Naive B cell (primary cell): ENCODE results near the gene MPPED1. TPM values are rescaled to one million over a fixed set of nuclear protein-coding genes. Genes with fewer than 3 reads are reported as not detected.

Source experiments
- ATAC-seq, 2 donors: fragments of 150-1000 bp; cut with Tn5 transposase; 2 replicates each; pipeline ENCODE4 v1.10.0; 2021; ENCODE audit warnings: low read depth in 2 of 2, mild to moderate bottlenecking in 2 of 2, moderate library complexity in 2 of 2
- DNase-seq: peaks from one replicate; pipeline ENCODE4 v3.0.0; 2022
- H3K27ac Mint-ChIP-seq, 6 donors: one replicate each; pipeline ENCODE4 v1.8.0; 2020 to 2022; ENCODE audit warnings: mild to moderate bottlenecking in 6 of 6, mixed read lengths in 6 of 6, moderate library complexity in 5 of 6, inconsistent platforms in 2 of 6
- H3K27me3 Mint-ChIP-seq, 3 donors: one replicate each; pipeline ENCODE4 v1.8.0; 2021 to 2022; ENCODE audit warnings: mixed read lengths in 3 of 3, mild to moderate bottlenecking in 1 of 3
- H3K36me3 Mint-ChIP-seq, 2 donors: one replicate each; pipeline ENCODE4 v1.8.0; 2020 to 2022; ENCODE audit warnings: mixed read lengths in 2 of 2, inconsistent platforms in 1 of 2, mild to moderate bottlenecking in 1 of 2
- H3K4me1 Mint-ChIP-seq, 3 donors: one replicate each; pipeline ENCODE4 v1.8.0; 2020 to 2022; ENCODE audit warnings: mixed read lengths in 3 of 3, inconsistent platforms in 1 of 3, mild to moderate bottlenecking in 1 of 3, moderate library complexity in 1 of 3
- H3K4me3 Mint-ChIP-seq, 8 donors: one replicate each; pipeline ENCODE4 v1.8.0; 2020 to 2022; ENCODE audit warnings: mild to moderate bottlenecking in 8 of 8, mixed read lengths in 8 of 8, moderate library complexity in 8 of 8, inconsistent platforms in 2 of 8
- H3K9me3 Mint-ChIP-seq, 7 donors: one replicate each; pipeline ENCODE4 v1.8.0; 2020 to 2022; ENCODE audit warnings: mixed read lengths in 7 of 7, mild to moderate bottlenecking in 5 of 7, inconsistent platforms in 2 of 7, moderate library complexity in 1 of 7
- polyA plus RNA-seq, 6 donors: library from polyadenylated mRNA; unstranded; fragments of 300-500 nt; fragmentation: Illumina TruSeq; gene quantifications; one replicate each; pipeline ENCODE4 v1.2.3, GENCODE V29; 2021; ENCODE audit warnings: low read depth in 6 of 6

MPPED1 gene, protein sequence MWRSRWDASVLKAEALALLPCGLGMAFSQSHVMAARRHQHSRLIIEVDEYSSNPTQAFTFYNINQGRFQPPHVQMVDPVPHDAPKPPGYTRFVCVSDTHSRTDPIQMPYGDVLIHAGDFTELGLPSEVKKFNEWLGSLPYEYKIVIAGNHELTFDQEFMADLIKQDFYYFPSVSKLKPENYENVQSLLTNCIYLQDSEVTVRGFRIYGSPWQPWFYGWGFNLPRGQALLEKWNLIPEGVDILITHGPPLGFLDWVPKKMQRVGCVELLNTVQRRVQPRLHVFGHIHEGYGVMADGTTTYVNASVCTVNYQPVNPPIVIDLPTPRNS
- polyA plus RNA-seq = not detected

DNA sequence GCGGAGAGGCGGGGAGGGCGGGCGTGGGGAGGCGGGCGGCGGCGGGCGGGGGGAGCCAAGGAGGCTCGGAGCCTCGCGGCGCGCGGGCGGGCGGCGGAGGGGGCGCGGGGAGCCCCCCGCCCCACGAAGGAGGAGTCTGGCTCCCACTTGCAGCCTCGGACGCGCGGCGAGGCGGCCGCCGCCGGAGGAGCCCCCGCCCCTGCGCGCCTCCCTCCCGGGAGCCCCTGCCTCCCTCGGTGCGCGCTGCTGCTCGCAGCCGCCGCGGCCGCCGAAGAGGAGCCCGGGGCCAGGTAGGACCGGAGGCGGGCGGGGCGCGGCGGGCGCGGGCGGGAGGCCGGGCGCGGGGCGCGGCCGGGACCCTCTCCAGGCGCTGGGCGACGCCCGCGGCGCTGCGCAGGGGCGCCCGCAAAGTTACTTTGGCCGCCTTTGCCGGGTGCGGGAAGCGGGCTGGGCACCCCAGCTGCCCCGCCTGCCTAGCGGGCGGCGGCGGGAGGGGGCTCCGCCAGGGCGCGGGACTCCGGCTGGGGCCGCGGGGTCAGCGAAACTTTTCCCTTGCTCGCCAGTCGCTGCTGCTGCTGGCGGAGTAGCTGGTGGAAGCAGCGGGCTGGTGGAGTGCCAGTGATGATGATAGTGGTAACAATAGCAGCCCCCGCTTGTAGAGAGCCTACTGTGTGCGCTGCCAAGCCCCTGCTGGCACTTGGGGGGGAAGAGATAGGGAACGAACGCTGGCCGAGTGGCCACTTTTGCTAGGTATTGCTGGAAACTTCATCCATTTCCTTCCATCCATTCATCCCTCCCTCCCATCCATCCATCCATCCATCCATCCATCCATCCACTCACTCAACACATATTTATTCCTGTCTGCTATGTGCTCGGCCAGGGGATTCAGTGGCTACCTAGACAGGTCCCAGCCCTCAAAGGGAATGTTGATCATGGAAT, at the start of gene MPPED1:
MPPED1 (plus strand) TSS at position 146 of the 939 bp plus-strand sequence. CDS start 12,972 bp downstream, outside the sequence.
- DNase-seq (no peak), ATAC-seq (no peak)
- no peak within 1 kb of the TSS for H3K27ac Mint-ChIP-seq
- peaks cover 0 to 2% (median 0%) of the 10 kb centered on the region in 7 donors for H3K9me3 Mint-ChIP-seq
- peaks cover 49 to 72% (median 71%) of the 10 kb centered on the region in 3 donors for H3K27me3 Mint-ChIP-seq
- peaks cover 0 to 6% of the 10 kb centered on the region in 2 donors for H3K36me3 Mint-ChIP-seq
- peak within 1 kb of the TSS in 1 of 8 donors; percentile 45 for H3K4me3 Mint-ChIP-seq
- H3K4me1 Mint-ChIP-seq = peaks cover 0 to 2% (median 0%) of the 10 kb centered on the region in 3 donors

DNA sequence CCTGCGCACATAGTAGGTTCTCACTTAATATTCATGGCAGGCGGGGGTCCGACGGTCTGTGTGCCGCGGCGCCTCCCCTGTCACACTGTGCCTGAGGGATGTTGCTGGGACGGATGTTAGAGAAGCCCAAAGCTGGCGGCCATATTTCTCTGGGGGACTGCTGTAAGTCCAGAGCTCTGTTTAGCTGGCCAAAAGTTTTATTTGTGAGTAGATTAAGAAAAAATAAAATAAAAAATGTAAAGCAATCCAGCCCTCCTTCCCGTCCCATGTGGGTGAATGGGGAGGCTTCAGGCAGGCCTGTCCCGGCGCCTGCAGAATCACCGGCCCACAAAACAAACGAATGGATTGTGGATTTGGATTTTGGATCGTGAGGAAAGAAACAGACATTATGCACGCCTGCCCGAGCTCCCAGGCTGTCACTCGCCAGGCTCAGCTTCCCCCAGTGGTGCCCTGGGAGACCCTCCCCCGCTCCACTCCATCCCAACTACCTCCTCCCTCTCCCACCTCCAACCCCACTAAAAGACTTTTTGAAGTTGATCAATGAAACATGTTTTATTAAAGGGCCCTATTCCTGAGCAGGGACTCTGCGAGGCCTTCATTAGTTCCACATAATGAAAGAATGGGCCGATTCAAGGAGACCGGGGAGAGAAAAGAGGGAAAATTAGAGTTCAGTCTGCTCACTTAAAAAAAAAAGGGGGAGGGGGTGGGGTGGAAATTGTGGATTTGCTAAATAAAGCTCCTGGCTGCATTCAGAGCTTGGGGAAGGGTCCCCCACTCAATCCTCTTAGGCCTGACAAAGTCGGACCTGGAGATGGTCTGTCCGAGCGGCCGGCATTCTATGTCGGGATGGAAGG, 48.3 kb upstream of the MPPED1 start:
- no peaks in the 10 kb centered on the region for H3K36me3 Mint-ChIP-seq
- peaks cover 0 to 3% (median 0%) of the 10 kb centered on the region in 3 donors for H3K4me1 Mint-ChIP-seq
- H3K27me3 Mint-ChIP-seq = peaks cover 4 to 31% (median 26%) of the 10 kb centered on the region in 3 donors
- no peak for DNase-seq
- ATAC-seq = no peak
- H3K9me3 Mint-ChIP-seq = peaks cover 0 to 4% (median 0%) of the 10 kb centered on the region in 7 donors
- H3K4me3 Mint-ChIP-seq = no peak overlapping the region
- peak overlapping the region in 1 of 6 donors; percentile 69 for H3K27ac Mint-ChIP-seq

DNA sequence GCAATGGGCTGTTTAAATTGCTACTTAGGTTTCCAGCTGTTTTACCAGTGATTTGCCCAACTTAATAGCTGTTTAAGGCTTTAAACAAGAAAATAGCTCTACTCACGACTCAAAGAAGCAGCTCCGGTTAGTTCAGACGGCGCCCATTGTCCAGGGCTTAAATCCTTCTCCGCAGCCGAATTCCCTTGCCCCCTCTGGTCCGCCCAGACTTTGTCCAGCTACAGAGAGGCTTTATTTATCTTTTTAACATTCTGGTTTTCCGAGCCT, 47.7 kb upstream of the MPPED1 start:
- H3K4me1 Mint-ChIP-seq = peaks cover 0 to 3% (median 0%) of the 10 kb centered on the region in 3 donors

DNA sequence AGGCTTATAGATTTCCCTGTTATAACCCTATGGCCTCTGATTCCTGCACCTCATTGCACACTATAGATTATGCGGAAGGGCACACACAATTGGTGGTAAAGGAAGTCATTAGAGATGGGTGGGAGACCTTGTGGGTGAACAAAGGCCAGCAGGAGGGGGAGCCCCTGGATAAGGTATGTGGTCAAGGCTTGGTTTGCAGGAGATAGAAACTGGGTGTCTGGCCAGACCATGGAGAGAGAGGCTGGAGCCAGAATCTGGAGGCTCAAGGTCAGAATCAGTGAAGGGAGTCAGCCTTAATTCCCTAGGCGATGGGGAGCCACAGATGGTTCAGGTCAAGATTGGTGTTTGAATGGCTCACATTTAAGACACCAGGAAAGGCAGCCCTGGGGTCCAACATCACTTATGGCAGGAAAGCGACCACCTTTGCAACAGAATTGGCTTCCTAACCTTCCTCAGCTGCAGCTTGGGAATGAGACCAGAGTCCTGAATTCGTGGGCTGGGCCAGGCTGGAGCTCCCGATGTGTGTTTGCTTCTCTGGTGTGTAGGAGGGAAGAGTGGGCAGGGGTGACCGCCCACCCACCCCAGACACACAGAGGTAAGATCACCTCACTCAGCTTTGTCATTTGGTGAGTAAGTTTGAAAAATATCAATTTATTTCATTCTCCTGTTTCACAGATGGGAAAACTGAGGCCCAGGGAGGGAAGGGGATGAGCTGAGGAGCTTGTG, 45.9 kb upstream of the MPPED1 start:
- Mint-ChIP-seq H3K9me3 (peaks cover 0 to 4% (median 2%) of the 10 kb centered on the region in 7 donors), H3K4me3 (no peak overlapping the region), H3K4me1 (peaks cover 0 to 3% (median 0%) of the 10 kb centered on the region in 3 donors), H3K27ac (no peak overlapping the region), H3K27me3 (peaks cover 13 to 48% (median 40%) of the 10 kb centered on the region in 3 donors), H3K36me3 (peaks cover 0 to under 1% of the 10 kb centered on the region in 2 donors)
- DNase-seq (no peak), ATAC-seq (no peak)

More for the DNA sequence above, 47.7 kb upstream of the MPPED1 start:
- Mint-ChIP-seq H3K27ac (peak overlapping the region in 1 of 6 donors; percentile 39), H3K27me3 (peaks cover 5 to 32% (median 30%) of the 10 kb centered on the region in 3 donors), H3K36me3 (no peaks in the 10 kb centered on the region), H3K4me3 (no peak overlapping the region), H3K9me3 (peaks cover 0 to 4% (median 0%) of the 10 kb centered on the region in 7 donors)
- DNase-seq (no peak), ATAC-seq (no peak)

DNA sequence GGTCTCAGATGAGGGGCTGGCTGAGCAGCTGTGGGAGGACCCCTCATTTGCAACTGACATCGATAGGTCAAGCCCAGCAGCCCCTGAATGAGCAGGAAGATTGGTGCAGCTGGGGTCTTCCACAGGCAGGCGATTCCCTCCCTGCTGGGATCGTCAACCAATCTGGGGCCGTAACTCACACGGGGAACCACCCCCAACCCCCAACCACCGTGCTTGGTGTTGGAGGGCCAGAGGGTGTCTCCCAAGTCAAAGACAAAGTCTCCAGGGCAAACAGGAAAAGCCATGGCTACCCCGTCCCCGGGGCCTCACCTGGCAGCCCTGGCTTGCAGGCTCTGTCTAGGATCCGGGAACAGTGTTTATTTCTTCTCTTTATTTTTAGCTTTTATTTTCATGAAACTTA, 41.8 kb upstream of the MPPED1 start:
- Mint-ChIP-seq H3K27ac (peak overlapping the region in 1 of 6 donors; percentile 69), H3K4me3 (no peak overlapping the region), H3K4me1 (peaks cover 0 to 3% (median 0%) of the 10 kb centered on the region in 3 donors), H3K36me3 (peaks cover 6 to 19% of the 10 kb centered on the region in 2 donors), H3K9me3 (peaks cover 8 to 19% (median 11%) of the 10 kb centered on the region in 7 donors), H3K27me3 (peaks cover 35 to 70% (median 60%) of the 10 kb centered on the region in 3 donors)
- ATAC-seq = no peak
- DNase-seq = no peak

DNA sequence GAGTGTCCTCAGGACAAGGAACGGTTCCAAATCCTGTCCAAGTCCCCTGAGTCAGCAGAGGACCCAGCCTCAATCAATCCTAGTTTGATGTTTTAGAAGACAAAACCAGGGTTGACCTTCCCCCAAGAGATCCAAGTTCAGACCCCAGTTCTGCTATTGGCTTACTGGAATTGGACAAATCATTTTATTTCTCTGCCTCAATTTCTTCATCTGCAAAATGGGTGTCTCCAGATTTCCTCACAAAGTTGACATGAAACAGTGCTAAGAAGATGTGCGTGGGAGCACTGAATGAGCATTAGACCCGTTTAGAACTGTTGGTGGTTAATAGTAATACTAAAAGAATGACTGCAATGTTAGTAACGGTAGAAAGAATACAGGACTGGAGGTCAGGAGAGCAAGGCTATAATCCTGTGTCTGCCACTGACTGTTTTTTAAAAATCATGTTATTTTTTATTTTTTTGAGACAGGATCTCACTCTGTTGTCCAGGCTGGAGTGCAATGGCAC, 35.8 kb upstream of the MPPED1 start:
- H3K36me3 Mint-ChIP-seq = peaks cover 6 to 25% of the 10 kb centered on the region in 2 donors
- DNase-seq = no peak
- ATAC-seq = no peak
- peaks cover 0 to 4% (median 0%) of the 10 kb centered on the region in 3 donors for H3K4me1 Mint-ChIP-seq
- no peak overlapping the region for H3K27ac Mint-ChIP-seq
- H3K27me3 Mint-ChIP-seq = peaks cover 38 to 74% (median 42%) of the 10 kb centered on the region in 3 donors
- peaks cover 8 to 18% (median 12%) of the 10 kb centered on the region in 7 donors for H3K9me3 Mint-ChIP-seq
- no peak overlapping the region for H3K4me3 Mint-ChIP-seq

DNA sequence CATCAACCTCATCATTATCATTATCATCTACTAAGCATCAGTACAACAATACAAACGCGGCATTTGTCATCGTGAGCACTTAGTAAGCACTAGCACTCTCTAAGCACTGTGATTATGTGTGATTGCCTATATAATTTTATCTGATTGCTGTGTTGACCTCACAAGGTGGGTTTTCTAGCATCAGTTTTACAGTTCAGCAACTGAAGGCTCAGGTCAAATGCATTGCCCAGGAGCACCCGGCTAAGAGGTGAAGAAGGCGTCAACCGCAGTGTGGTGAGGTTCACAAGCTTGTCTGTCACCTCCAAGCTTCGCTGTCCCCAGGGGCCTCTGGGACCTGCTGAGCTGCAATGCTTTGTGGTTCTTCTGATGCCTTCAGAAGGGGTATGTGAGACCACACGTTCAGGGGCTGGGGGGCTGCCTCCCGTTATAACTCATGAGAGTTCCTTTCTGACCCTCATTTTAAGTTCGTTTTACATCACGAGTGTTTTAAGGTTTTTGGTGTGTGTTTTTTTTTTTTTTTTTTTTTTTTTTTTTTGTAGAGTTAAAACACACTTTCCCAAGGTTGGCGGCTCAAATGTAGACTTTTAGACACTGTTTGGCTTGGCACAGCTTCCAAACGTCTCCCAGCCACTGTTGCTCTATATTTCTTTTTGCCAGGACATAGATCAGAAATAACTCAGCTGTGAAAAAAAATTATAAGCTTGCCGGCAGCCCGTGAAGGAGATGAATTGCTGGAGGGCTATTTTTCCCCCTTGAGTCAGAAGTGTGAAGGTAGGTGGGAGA, 34.9 kb upstream of the MPPED1 start:
- ATAC-seq (no peak), DNase-seq (no peak)
- peaks cover 0 to 4% (median 0%) of the 10 kb centered on the region in 3 donors for H3K4me1 Mint-ChIP-seq
- H3K27me3 Mint-ChIP-seq = peaks cover 29 to 65% (median 34%) of the 10 kb centered on the region in 3 donors
- H3K9me3 Mint-ChIP-seq = peaks cover 8 to 18% (median 12%) of the 10 kb centered on the region in 7 donors
- H3K27ac Mint-ChIP-seq = no peak overlapping the region
- peaks cover 6 to 18% of the 10 kb centered on the region in 2 donors for H3K36me3 Mint-ChIP-seq
- H3K4me3 Mint-ChIP-seq = no peak overlapping the region

DNA sequence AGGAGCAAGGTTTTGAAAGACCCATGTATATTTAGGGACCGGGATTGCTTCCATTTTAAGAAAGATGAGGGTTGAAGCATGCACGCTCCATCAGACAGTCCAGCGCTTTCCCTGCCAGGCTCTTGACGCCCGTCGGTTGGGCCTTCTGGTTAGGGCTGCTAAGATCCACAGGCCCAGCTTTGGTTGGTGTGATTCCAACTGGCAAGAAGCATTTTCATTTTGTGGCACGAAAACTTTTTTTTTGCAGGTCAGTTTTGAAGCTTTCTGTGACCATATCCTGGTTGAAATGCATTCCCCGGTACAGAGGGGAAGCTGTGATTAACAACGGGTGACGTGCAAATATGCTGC, 34.3 kb upstream of the MPPED1 start:
- no peak for DNase-seq
- H3K27ac Mint-ChIP-seq = no peak overlapping the region
- peaks cover 6 to 18% of the 10 kb centered on the region in 2 donors for H3K36me3 Mint-ChIP-seq
- no peak overlapping the region for H3K4me3 Mint-ChIP-seq
- H3K9me3 Mint-ChIP-seq = peaks cover 8 to 18% (median 12%) of the 10 kb centered on the region in 7 donors
- peaks cover 0 to 4% (median 0%) of the 10 kb centered on the region in 3 donors for H3K4me1 Mint-ChIP-seq
- ATAC-seq = no peak
- peaks cover 24 to 64% (median 32%) of the 10 kb centered on the region in 3 donors for H3K27me3 Mint-ChIP-seq

DNA sequence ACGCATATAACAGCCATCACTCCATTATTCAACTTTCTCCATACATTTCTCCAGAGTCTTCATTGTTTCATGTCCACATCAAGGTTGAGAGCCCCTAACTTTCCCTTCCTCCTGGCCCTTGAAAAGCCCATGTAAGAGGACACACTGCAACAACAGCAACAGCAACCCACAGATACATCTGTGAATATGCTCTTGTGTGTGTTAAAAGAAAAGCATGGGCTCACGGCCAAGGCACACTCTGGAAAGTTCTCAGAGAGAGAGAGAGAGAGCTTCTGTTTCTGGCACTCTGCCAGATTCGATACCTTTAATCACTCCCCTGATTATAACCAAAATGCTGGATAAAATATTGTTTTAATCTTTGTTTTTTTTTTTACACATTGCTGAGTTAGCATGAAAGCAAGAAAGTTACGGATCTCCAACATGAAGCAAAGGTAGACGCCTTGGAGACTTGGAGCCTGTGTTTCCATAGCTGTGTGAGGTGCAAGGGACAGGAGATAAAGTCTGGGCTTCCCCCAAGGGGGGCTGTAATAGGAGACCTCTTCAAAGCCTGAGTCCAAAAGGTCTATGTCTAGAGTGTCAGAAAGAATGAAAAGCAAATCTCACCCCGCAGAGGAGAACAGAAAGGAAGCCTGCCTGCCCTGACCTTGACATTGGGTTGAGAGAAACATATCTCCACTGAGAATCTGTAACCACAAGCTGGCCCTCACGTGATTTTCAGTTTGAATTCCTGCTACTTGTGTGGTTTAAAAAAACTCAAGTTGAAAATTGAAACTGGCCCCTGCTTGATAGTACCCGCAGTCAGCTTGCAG, 33.7 kb upstream of the MPPED1 start:
- peak overlapping the region in 1 of 6 donors; percentile 25 for H3K27ac Mint-ChIP-seq
- peaks cover 0 to 4% (median 0%) of the 10 kb centered on the region in 3 donors for H3K4me1 Mint-ChIP-seq
- H3K36me3 Mint-ChIP-seq = peaks cover 6 to 18% of the 10 kb centered on the region in 2 donors
- H3K9me3 Mint-ChIP-seq = peaks cover 8 to 18% (median 11%) of the 10 kb centered on the region in 7 donors
- DNase-seq (no peak), ATAC-seq (no peak)
- peaks cover 24 to 62% (median 32%) of the 10 kb centered on the region in 3 donors for H3K27me3 Mint-ChIP-seq
- H3K4me3 Mint-ChIP-seq = no peak overlapping the region

DNA sequence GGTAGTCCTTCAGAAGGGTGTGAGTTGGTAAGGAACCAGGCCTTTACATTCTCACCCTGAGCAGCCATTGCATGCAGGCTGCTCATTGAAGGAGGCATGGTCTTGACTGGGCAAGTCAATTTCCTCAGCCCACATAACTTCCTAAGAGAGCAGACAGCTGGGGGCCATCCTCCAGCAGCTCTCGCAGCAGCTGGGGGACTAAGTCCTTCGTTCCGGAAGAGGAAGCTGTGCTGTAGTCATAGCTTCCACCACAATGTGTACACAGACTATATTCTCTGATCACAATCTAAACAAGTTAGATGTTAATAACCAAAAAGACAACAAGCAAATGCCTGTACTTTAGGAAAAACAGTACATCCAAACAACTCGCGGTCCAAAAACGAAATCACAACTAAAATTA, 30.1 kb upstream of the MPPED1 start:
- Mint-ChIP-seq H3K4me1 (peaks cover under 1 to 12% (median 9%) of the 10 kb centered on the region in 3 donors), H3K4me3 (no peak overlapping the region), H3K27ac (peak overlapping the region in 1 of 6 donors; percentile 61), H3K27me3 (peaks cover 13 to 51% (median 30%) of the 10 kb centered on the region in 3 donors), H3K9me3 (peaks cover 0 to under 1% (median 0%) of the 10 kb centered on the region in 7 donors), H3K36me3 (peaks cover 0 to 3% of the 10 kb centered on the region in 2 donors)
- ATAC-seq (no peak), DNase-seq (no peak)

DNA sequence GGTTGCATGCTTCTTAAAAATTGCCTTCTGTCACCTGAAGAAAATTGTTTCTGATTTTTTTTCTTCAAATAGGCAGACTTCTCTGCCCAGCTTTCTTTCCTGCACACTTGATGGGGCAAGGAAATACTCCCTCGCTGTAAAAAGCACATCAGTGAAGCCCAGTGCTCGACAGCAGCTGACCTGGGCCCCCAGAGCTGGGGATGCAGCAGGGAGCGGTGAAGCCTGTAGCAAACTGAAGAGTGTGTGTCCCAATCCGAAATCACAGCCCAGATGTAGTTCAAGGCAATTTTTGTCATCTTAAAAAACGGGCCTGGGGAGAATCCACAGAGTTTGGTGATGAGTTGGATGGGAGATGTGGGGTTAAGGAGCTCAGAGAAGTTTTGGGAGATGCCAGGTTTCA, 27.0 kb upstream of the MPPED1 start:
- H3K4me1 Mint-ChIP-seq = peaks cover 0 to 12% (median 9%) of the 10 kb centered on the region in 3 donors
- DNase-seq (no peak), ATAC-seq (no peak)
- no peaks in the 10 kb centered on the region for H3K36me3 Mint-ChIP-seq
- no peak overlapping the region for H3K27ac Mint-ChIP-seq
- H3K4me3 Mint-ChIP-seq = peak overlapping the region in 1 of 8 donors; percentile 5
- peaks cover 4 to 42% (median 39%) of the 10 kb centered on the region in 3 donors for H3K27me3 Mint-ChIP-seq
- no peaks in the 10 kb centered on the region for H3K9me3 Mint-ChIP-seq
